SK-N-SH (cell line): ENCODE results near the gene LRRC46.

Experiments used
- CHD2 ChIP-seq: fragments of 150-350 bp; IDR thresholded peaks from 2 replicates; pipeline ENCODE4 v1.6.1; 2018; ENCODE audit warnings: low read length; ENCODE audit not compliant: partially characterized antibody
- CTCF ChIP-seq: fragments of 200-600 bp; sonication (generic); IDR thresholded peaks from 2 replicates; pipeline ENCODE4 v1.6.1; 2017; ENCODE audit warnings: antibody characterized with exemption, mild to moderate bottlenecking, moderate library complexity
- EP300 ChIP-seq, 2 experiments: IDR thresholded peaks; 2 replicates each; pipeline versions ENCODE4 v1.4.0 to v1.6.1; 2012; ENCODE audit warnings: borderline replicate concordance in 1 of 2, low read depth in 1 of 2, low read length in 1 of 2
- EZH2phosphoT487 ChIP-seq: fragments of 200-600 bp; sonication (generic); IDR thresholded peaks from 2 replicates; pipeline ENCODE4 v1.6.1; 2017; ENCODE audit warnings: low read depth, mixed run types, mild to moderate bottlenecking, antibody characterized with exemption, moderate library complexity, borderline replicate concordance
- FOSL2 ChIP-seq: IDR thresholded peaks from 2 replicates; pipeline ENCODE4 v1.4.0; 2012; ENCODE audit warnings: low read depth, mild to moderate bottlenecking, moderate library complexity, borderline replicate concordance
- JUND ChIP-seq: IDR thresholded peaks from 2 replicates; pipeline ENCODE4 v1.4.0; 2012
- MXI1 ChIP-seq: IDR thresholded peaks from 2 replicates; pipeline ENCODE4 v1.6.1; 2012; ENCODE audit warnings: mild to moderate bottlenecking, low read depth, low read length, improper control_type of control experiment
- PBX3 ChIP-seq: IDR thresholded peaks from 2 replicates; pipeline ENCODE4; 2012
- POLR2AphosphoS5 ChIP-seq: IDR thresholded peaks from 2 replicates; pipeline ENCODE4 v1.6.1; 2012; ENCODE audit warnings: low read depth, low read length
- RAD21 ChIP-seq: IDR thresholded peaks from 2 replicates; pipeline ENCODE4 v1.6.1; 2012; ENCODE audit warnings: mild to moderate bottlenecking, low read length
- RFX5 ChIP-seq: IDR thresholded peaks from 2 replicates; pipeline ENCODE4 v1.6.1; 2012; ENCODE audit warnings: mild to moderate bottlenecking, improper control_type of control experiment, low read length
- USF2 ChIP-seq: fragments of 150-350 bp; IDR thresholded peaks from 2 replicates; pipeline ENCODE4 v1.6.1; 2017; ENCODE audit warnings: antibody characterized with exemption, low read length, low read depth, borderline replicate concordance

- no peak for TF ChIP-seq EP300 (IDR thresholded peaks at IDR 0.05; ENCODE audit: borderline replicate concordance in 1 of 2, low read depth in 1 of 2, low read length in 1 of 2)
- no peak for TF ChIP-seq CTCF
- no peak for TF ChIP-seq FOSL2
- no peak for TF ChIP-seq EZH2phosphoT487
- no peak for TF ChIP-seq POLR2AphosphoS5
- no peak for TF ChIP-seq RAD21
- TF ChIP-seq CHD2, result no peak
- TF ChIP-seq MXI1, result no peak
- no peak for TF ChIP-seq USF2
- no peak for TF ChIP-seq PBX3
- TF ChIP-seq JUND, result no peak
- TF ChIP-seq RFX5, result no peak
Observed at GRCh38 chr17:47860386-47860785, 28.9 kb downstream of the LRRC46 start.
